Prostate gland (tissue), 2 donors: ENCODE data around the gene SH3GLB1.

Experiments
- CTCF ChIP-seq, 4 experiments: fragments of 200-600 bp in 2 of 4; fragments of 450-650 bp in 2 of 4; sonication (generic) in 2 of 4; IDR thresholded peaks; 1 replicate in 3 of 4; 2 replicates in 1 of 4; pipeline ENCODE4 v1.5.1; 2016 to 2019; ENCODE audit warnings: antibody characterized with exemption in 4 of 4, mild to moderate bottlenecking in 2 of 4, moderate library complexity in 2 of 4
- POLR2A ChIP-seq: fragments of 450-650 bp; IDR thresholded peaks from one replicate; pipeline ENCODE4 v1.6.1; 2016; ENCODE audit warnings: antibody characterized with exemption, mild to moderate bottlenecking
- POLR2AphosphoS5 ChIP-seq: sonication (generic); formaldehyde crosslinking; IDR thresholded peaks from one replicate; pipeline ENCODE4 v1.6.1; 2017; ENCODE audit warnings: antibody characterized with exemption

- TF ChIP-seq CTCF (IDR thresholded peaks at IDR 0.05) (no peak), POLR2A (no peak), POLR2AphosphoS5 (no peak)
Measured at GRCh38 chr1:86765674-86766073, 61.3 kb downstream of the SH3GLB1 start.
